Measurements from ENCODE around the gene C1QTNF9B.

The C1QTNF9B gene

DNA sequence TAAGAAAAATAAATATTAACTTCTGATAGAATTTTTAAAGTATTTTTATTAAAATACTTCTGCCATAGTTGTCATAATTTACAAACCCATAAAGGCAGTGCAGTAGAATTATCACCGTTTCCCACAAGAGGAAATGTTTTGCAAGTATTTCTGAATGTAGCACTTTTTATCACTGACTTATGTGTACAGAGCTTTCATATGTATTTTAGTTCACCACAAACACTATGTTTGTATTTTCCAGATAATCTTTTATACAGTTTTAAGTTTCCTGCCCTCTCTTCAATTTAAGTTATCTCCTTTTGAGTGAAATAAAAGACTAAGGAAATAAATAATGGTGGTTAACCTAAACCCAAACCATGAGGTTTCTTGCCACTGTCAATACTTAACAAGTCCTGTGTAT, 32.3 kb downstream of the C1QTNF9B start:
- no peak overlapping the region for H3K4me3 ChIP-seq (ENCODE audit: insufficient read depth, low read depth, low read length)
- H3K27ac ChIP-seq (ENCODE audit: insufficient read depth, low read depth, low read length, poor library complexity, severe bottlenecking), result no peak overlapping the region
- H3K27me3 ChIP-seq (ENCODE audit: control insufficient read depth, insufficient read depth, low read length, poor library complexity, severe bottlenecking), result no peaks in the 10 kb centered on the region
- no CpG with 5 or more reads among the region's 1 CpG for WGBS, 2 experiments
- no peaks in the 10 kb centered on the region for H3K36me3 ChIP-seq (ENCODE audit: control insufficient read depth, insufficient read depth, low read length)
- no peaks in the 10 kb centered on the region for H3K9me3 ChIP-seq (ENCODE audit: control insufficient read depth, low read length)
- H3K4me1 ChIP-seq (ENCODE audit: control insufficient read depth, insufficient read depth, low read length), result peaks cover 8% of the 10 kb centered on the region

DNA sequence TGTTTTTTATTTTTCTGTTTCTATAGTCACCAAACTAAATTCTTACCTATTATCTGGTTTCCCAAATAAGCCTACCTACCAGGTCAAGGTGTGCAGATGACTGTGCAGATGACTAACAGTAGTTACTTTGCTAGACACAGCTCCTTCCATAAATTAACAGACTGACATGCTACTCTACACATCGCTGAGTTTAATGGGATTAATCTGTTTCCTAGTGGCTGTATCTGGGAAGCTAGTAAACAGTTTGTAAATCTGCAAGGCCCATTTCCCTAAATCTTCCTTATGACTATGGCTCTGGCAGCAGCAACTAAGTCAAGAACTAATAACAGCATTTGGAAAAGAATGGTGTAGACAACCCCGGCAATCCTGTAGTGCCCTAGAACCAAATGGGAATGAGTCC, 36.0 kb downstream of the C1QTNF9B start:
- Histone ChIP-seq H3K9me3 (ENCODE audit: control insufficient read depth, low read length) (no peaks in the 10 kb centered on the region), H3K27me3 (ENCODE audit: control insufficient read depth, insufficient read depth, low read length, poor library complexity, severe bottlenecking) (no peaks in the 10 kb centered on the region), H3K36me3 (ENCODE audit: control insufficient read depth, insufficient read depth, low read length) (no peaks in the 10 kb centered on the region), H3K4me1 (ENCODE audit: control insufficient read depth, insufficient read depth, low read length) (no peaks in the 10 kb centered on the region), H3K4me3 (ENCODE audit: insufficient read depth, low read depth, low read length) (no peak overlapping the region), H3K27ac (ENCODE audit: insufficient read depth, low read depth, low read length, poor library complexity, severe bottlenecking) (no peak overlapping the region)
- 84 to 98% methylated on average over 2 of the region's 2 CpGs for WGBS, 2 experiments

GRCh38 chr13:23859904-23860303, 37.4 kb downstream of the C1QTNF9B start:
- Histone ChIP-seq H3K27ac (ENCODE audit: insufficient read depth, low read depth, low read length, poor library complexity, severe bottlenecking) (no peak overlapping the region), H3K27me3 (ENCODE audit: control insufficient read depth, insufficient read depth, low read length, poor library complexity, severe bottlenecking) (no peaks in the 10 kb centered on the region), H3K9me3 (ENCODE audit: control insufficient read depth, low read length) (no peaks in the 10 kb centered on the region), H3K4me3 (ENCODE audit: insufficient read depth, low read depth, low read length) (no peak overlapping the region), H3K36me3 (ENCODE audit: control insufficient read depth, insufficient read depth, low read length) (no peaks in the 10 kb centered on the region), H3K4me1 (ENCODE audit: control insufficient read depth, insufficient read depth, low read length) (no peaks in the 10 kb centered on the region)
- WGBS, 2 experiments, result 91 to 97% methylated on average over 2 of the region's 2 CpGs

GRCh38 chr13:23859455-23859854, 37.8 kb downstream of the C1QTNF9B start:
- Histone ChIP-seq H3K4me3 (ENCODE audit: insufficient read depth, low read depth, low read length) (no peak overlapping the region), H3K4me1 (ENCODE audit: control insufficient read depth, insufficient read depth, low read length) (no peaks in the 10 kb centered on the region), H3K27ac (ENCODE audit: insufficient read depth, low read depth, low read length, poor library complexity, severe bottlenecking) (no peak overlapping the region), H3K9me3 (ENCODE audit: control insufficient read depth, low read length) (no peaks in the 10 kb centered on the region), H3K27me3 (ENCODE audit: control insufficient read depth, insufficient read depth, low read length, poor library complexity, severe bottlenecking) (no peaks in the 10 kb centered on the region), H3K36me3 (ENCODE audit: control insufficient read depth, insufficient read depth, low read length) (no peaks in the 10 kb centered on the region)

DNA sequence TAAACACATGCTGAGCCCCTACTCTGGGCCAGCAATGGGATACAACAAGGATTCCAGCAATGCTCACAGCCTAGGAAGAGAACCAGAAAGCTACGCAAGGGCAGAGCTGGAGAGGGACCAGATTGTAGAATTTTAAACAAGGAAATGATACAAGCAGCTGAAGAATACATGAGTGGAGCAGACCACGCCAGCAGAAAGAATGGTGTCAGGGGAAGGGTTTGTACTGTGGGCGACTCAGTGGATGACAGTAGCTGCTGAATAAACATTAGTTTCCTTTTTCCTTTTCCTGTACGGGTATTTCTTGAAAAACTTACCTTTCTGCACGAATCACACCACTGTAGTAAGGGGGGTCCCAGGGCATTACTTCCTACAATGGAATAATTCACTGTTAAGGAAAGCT, 38.8 kb downstream of the C1QTNF9B start:
- Histone ChIP-seq H3K4me1 (ENCODE audit: control insufficient read depth, insufficient read depth, low read length) (no peaks in the 10 kb centered on the region), H3K9me3 (ENCODE audit: control insufficient read depth, low read length) (no peaks in the 10 kb centered on the region), H3K36me3 (ENCODE audit: control insufficient read depth, insufficient read depth, low read length) (no peaks in the 10 kb centered on the region), H3K27ac (ENCODE audit: insufficient read depth, low read depth, low read length, poor library complexity, severe bottlenecking) (no peak overlapping the region), H3K4me3 (ENCODE audit: insufficient read depth, low read depth, low read length) (no peak overlapping the region), H3K27me3 (ENCODE audit: control insufficient read depth, insufficient read depth, low read length, poor library complexity, severe bottlenecking) (no peaks in the 10 kb centered on the region)
- 93 to 95% methylated on average over 5 of the region's 5 CpGs for WGBS, 2 experiments

DNA sequence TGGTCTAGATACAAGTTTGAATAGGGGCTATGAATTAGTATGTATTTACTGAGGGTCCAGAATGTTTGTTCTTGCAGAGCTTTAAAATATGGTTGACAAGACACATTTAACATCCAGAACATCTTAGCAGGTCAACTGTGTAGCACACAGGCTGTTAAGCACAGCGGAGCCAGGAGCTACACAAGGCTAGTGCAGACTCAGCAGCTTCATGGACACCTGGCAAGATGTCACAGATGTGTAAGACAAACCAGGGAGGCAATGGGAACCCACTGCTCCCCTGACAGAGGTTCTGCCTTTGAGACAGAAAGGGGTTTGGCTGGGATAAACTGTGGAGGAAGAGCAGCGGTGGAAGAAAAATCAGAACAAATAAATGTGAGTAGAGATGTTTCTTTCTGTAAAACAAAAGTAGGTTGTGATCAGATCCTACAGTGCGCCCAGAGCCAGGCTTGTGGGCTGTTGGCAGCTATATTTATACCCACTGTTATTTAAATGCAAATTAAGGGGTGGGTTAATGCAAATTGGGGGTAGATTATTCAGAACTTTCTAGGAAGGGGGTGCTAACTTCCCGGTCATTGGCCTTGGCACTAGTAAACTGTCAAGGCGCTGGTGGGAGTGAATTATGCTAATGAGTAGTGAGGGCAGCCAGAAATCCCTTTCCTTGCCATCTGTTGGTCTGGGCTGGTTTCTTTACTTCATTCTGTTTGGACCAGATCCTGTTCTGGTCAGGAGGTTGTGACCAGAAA, 41.1 kb downstream of the C1QTNF9B start:
- H3K27me3 ChIP-seq (ENCODE audit: control insufficient read depth, insufficient read depth, low read length, poor library complexity, severe bottlenecking), result no peaks in the 10 kb centered on the region
- no peaks in the 10 kb centered on the region for H3K9me3 ChIP-seq (ENCODE audit: control insufficient read depth, low read length)
- no peak overlapping the region for H3K4me3 ChIP-seq (ENCODE audit: insufficient read depth, low read depth, low read length)
- WGBS, 2 experiments, result 78% methylated on average over 5 of the region's 5 CpGs
- no peak overlapping the region for H3K27ac ChIP-seq (ENCODE audit: insufficient read depth, low read depth, low read length, poor library complexity, severe bottlenecking)
- H3K36me3 ChIP-seq (ENCODE audit: control insufficient read depth, insufficient read depth, low read length), result no peaks in the 10 kb centered on the region
- H3K4me1 ChIP-seq (ENCODE audit: control insufficient read depth, insufficient read depth, low read length), result no peaks in the 10 kb centered on the region

- H3K9me3 ChIP-seq (ENCODE audit: control insufficient read depth, low read length), result no peaks in the 10 kb centered on the region
- no peaks in the 10 kb centered on the region for H3K27me3 ChIP-seq (ENCODE audit: control insufficient read depth, insufficient read depth, low read length, poor library complexity, severe bottlenecking)
- H3K27ac ChIP-seq (ENCODE audit: insufficient read depth, low read depth, low read length, poor library complexity, severe bottlenecking), result no peak overlapping the region
- no peaks in the 10 kb centered on the region for H3K36me3 ChIP-seq (ENCODE audit: control insufficient read depth, insufficient read depth, low read length)
- H3K4me3 ChIP-seq (ENCODE audit: insufficient read depth, low read depth, low read length), result no peak overlapping the region
- no peaks in the 10 kb centered on the region for H3K4me1 ChIP-seq (ENCODE audit: control insufficient read depth, insufficient read depth, low read length)
- 91 to 93% methylated on average over 3 of the region's 3 CpGs for WGBS, 2 experiments
Observed at GRCh38 chr13:23855360-23855759, 41.9 kb downstream of the C1QTNF9B start.

DNA sequence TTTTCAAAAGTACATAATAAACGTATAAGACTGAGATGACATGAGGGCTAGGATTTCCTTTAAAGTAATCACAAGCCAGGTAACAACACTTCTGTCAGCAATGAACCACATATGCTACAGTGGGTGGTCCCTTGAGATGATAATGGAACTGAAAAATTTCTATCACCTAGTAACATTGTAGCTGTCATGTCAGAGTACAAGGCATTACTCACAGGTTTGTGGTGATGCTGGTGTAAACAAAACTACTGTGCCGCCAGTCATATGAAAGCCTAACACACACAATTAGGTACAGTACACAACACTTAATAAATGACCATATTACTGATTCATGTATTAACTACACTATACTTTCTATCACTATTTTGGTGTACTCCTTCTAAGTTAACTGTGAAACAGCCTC, 45.0 kb downstream of the C1QTNF9B start:
- H3K27me3 ChIP-seq (ENCODE audit: control insufficient read depth, insufficient read depth, low read length, poor library complexity, severe bottlenecking), result no peaks in the 10 kb centered on the region
- H3K27ac ChIP-seq (ENCODE audit: insufficient read depth, low read depth, low read length, poor library complexity, severe bottlenecking), result no peak overlapping the region
- WGBS, 2 experiments, result 88 to 100% methylated on average over 1 of the region's 2 CpGs
- no peak overlapping the region for H3K4me3 ChIP-seq (ENCODE audit: insufficient read depth, low read depth, low read length)
- no peaks in the 10 kb centered on the region for H3K9me3 ChIP-seq (ENCODE audit: control insufficient read depth, low read length)
- no peaks in the 10 kb centered on the region for H3K4me1 ChIP-seq (ENCODE audit: control insufficient read depth, insufficient read depth, low read length)
- no peaks in the 10 kb centered on the region for H3K36me3 ChIP-seq (ENCODE audit: control insufficient read depth, insufficient read depth, low read length)

DNA sequence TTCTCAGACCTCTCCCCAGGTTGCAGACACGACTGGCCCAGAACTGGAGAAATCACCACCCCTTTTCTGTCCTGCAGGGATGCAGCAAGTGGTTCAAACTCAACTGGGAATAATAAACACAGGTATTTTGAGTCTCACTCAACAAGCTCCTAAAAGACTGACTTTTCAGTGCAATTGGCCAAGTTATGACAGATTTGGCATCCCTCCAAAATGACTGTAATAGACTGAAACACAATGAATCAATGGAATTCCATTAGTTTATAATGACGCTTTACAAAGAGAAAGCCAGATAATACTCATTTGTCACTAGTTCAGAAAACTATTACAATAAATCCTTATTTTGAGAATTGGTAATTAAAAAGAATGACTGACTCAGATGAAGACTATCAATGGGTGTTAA, 46.2 kb downstream of the C1QTNF9B start:
- Histone ChIP-seq H3K27me3 (ENCODE audit: control insufficient read depth, insufficient read depth, low read length, poor library complexity, severe bottlenecking) (no peaks in the 10 kb centered on the region), H3K36me3 (ENCODE audit: control insufficient read depth, insufficient read depth, low read length) (no peaks in the 10 kb centered on the region), H3K4me1 (ENCODE audit: control insufficient read depth, insufficient read depth, low read length) (no peaks in the 10 kb centered on the region), H3K27ac (ENCODE audit: insufficient read depth, low read depth, low read length, poor library complexity, severe bottlenecking) (no peak overlapping the region), H3K4me3 (ENCODE audit: insufficient read depth, low read depth, low read length) (no peak overlapping the region), H3K9me3 (ENCODE audit: control insufficient read depth, low read length) (no peaks in the 10 kb centered on the region)
- 84 to 86% methylated on average over 2 of the region's 2 CpGs for WGBS, 2 experiments

DNA sequence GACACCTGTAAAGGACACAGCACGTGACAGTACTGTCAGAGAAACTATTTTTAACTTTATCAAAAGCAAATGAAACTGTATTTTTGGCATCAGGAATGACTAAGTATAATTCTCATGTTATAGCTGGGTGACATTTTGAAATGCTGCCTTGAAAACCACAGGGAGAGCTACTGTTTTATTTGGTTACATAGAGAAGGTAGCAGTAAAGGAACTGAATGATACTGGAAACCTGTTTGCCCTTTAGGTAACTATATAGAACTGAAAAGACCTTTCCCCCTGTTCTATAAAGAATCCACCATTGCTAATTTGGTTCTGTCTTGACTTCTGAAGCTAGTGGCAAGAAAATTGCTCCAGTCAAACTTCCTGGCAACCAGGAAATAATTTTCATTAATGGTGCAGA, 47.2 kb downstream of the C1QTNF9B start:
- Histone ChIP-seq H3K36me3 (ENCODE audit: control insufficient read depth, insufficient read depth, low read length) (no peaks in the 10 kb centered on the region), H3K4me1 (ENCODE audit: control insufficient read depth, insufficient read depth, low read length) (no peaks in the 10 kb centered on the region), H3K27me3 (ENCODE audit: control insufficient read depth, insufficient read depth, low read length, poor library complexity, severe bottlenecking) (no peaks in the 10 kb centered on the region), H3K4me3 (ENCODE audit: insufficient read depth, low read depth, low read length) (no peak overlapping the region), H3K9me3 (ENCODE audit: control insufficient read depth, low read length) (no peaks in the 10 kb centered on the region), H3K27ac (ENCODE audit: insufficient read depth, low read depth, low read length, poor library complexity, severe bottlenecking) (no peak overlapping the region)
- WGBS, 2 experiments, result 95 to 100% methylated on average over 1 of the region's 1 CpG

GRCh38 chr13:23849670-23850069, 47.6 kb downstream of the C1QTNF9B start:
- no peak overlapping the region for H3K4me3 ChIP-seq (ENCODE audit: insufficient read depth, low read depth, low read length)
- no peaks in the 10 kb centered on the region for H3K9me3 ChIP-seq (ENCODE audit: control insufficient read depth, low read length)
- no peaks in the 10 kb centered on the region for H3K4me1 ChIP-seq (ENCODE audit: control insufficient read depth, insufficient read depth, low read length)
- no peaks in the 10 kb centered on the region for H3K27me3 ChIP-seq (ENCODE audit: control insufficient read depth, insufficient read depth, low read length, poor library complexity, severe bottlenecking)
- H3K27ac ChIP-seq (ENCODE audit: insufficient read depth, low read depth, low read length, poor library complexity, severe bottlenecking), result no peak overlapping the region
- no peaks in the 10 kb centered on the region for H3K36me3 ChIP-seq (ENCODE audit: control insufficient read depth, insufficient read depth, low read length)
- 94 to 100% methylated on average over 2 of the region's 2 CpGs for WGBS, 2 experiments
